Chondrocyte (in vitro differentiated cells): Measurements from ENCODE around the gene CFAP141. TPM values are rescaled to one million over a fixed set of nuclear protein-coding genes. Genes with fewer than 3 reads are reported as not detected.

Experiments
- DNase-seq: peaks from one replicate; pipeline ENCODE4 v3.0.0; 2021; ENCODE audit warnings: mixed read lengths, low spot score
- H3K27ac Mint-ChIP-seq: one replicate; pipeline ENCODE4 v1.8.0; 2021; ENCODE audit warnings: mild to moderate bottlenecking, moderate library complexity, mixed read lengths; ENCODE audit not compliant: unreplicated experiment
- H3K27me3 Mint-ChIP-seq: 2 replicates; pipeline ENCODE4 v1.8.0; 2021; ENCODE audit warnings: low read depth, mixed read lengths
- H3K36me3 Mint-ChIP-seq: 2 replicates; pipeline ENCODE4 v1.8.0; 2021; ENCODE audit warnings: low read depth, mixed read lengths
- H3K4me1 Mint-ChIP-seq: 2 replicates; pipeline ENCODE4 v1.8.0; 2021; ENCODE audit warnings: low read depth, mild to moderate bottlenecking, mixed read lengths
- H3K4me3 Mint-ChIP-seq: one replicate; pipeline ENCODE4 v1.8.0; 2021; ENCODE audit warnings: mild to moderate bottlenecking, moderate library complexity, mixed read lengths; ENCODE audit not compliant: unreplicated experiment
- H3K9me3 Mint-ChIP-seq: 2 replicates; pipeline ENCODE4 v1.8.0; 2021; ENCODE audit warnings: low read depth, mixed read lengths
- CTCF ChIP-seq: fragments of 200-600 bp; sonication (generic); IDR thresholded peaks from 2 replicates; pipeline ENCODE4 v1.5.0; 2021; ENCODE audit warnings: antibody characterized with exemption, mild to moderate bottlenecking, moderate library complexity
- total RNA-seq: library from RNA; stranded (reverse); gene quantifications from 3 replicates; pipeline ENCODE4 v1.2.1, GENCODE V29; 2021

Gene CFAP141
- total RNA-seq, 1 donor from 2014 or later, result not detected

DNA sequence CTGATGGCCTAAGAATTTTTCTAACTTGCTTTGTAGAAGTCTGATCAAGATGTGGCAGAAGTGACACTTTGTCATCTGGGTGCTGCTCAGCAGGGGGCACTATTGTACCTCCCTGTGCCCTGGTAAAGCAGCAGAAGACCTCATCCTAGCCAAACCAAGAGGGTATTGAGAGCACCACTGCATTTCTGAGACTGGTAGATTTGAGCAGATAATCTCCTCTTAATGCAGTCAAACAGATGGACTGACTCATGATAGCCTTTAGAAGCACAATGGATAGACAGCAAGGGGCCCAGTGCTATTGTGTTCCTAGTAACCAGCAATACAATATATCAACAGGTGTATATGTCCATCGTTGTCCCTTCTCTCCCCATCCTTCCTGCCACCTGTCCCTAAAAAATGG, 20.0 kb downstream of the CFAP141 start:
- Mint-ChIP-seq H3K4me1 (peaks cover 26% of the 10 kb centered on the region), H3K27me3 (peaks cover 1% of the 10 kb centered on the region), H3K9me3 (no peaks in the 10 kb centered on the region), H3K4me3 (no peak overlapping the region), H3K36me3 (peaks cover 2% of the 10 kb centered on the region), H3K27ac (no peak overlapping the region)
- TF ChIP-seq CTCF, result peak; percentile 58
- DNase-seq, result no peak

DNA sequence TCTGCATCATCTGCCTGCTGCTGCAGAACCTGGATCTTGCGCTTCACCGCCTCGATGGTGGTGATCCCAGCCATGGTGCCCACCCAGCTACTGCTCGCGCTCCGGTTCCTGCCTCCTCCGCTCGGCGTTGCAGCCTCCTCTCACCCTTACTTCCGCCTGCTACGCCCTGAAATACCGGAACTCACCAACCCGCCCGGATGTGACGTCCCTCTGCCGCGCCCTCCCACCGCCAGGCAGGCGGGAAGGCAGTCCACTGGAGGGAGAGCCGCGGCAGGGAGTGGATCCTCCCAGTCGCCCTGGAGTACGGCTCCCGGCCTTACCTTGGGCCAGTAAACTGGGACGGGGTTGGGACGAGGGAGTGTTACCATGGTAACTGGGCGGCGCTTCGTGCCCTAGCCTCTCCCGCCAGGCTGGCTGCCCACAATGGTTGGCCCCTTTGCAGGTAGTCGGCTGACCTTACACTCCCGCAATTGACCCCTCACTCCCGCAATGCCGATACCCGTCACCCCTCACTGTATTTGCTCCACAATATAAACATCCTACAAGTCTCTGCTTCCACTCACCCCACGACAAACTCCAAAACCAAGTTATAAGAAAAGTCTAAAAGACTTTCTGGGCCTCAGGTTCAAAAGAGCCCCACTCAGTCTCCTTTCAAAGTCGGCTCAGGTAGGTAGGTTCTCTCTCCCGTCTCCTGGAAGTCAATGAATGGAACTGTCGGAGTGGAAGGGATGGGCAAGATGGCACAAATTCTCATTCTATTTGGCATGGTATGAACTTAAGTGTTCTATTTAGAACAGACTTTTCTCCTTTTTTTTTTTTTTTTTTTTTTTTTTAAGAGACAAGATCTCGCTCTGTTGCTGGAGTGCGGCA, 22.9 kb downstream of the CFAP141 start:
- Mint-ChIP-seq H3K9me3 (no peaks in the 10 kb centered on the region), H3K36me3 (peaks cover 2% of the 10 kb centered on the region), H3K4me1 (peaks cover 43% of the 10 kb centered on the region), H3K27me3 (no peaks in the 10 kb centered on the region), H3K4me3 (peak overlapping the region; percentile 100), H3K27ac (peak overlapping the region; percentile 98)
- no peak for TF ChIP-seq CTCF
- DNase-seq, result peak; percentile 98

DNA sequence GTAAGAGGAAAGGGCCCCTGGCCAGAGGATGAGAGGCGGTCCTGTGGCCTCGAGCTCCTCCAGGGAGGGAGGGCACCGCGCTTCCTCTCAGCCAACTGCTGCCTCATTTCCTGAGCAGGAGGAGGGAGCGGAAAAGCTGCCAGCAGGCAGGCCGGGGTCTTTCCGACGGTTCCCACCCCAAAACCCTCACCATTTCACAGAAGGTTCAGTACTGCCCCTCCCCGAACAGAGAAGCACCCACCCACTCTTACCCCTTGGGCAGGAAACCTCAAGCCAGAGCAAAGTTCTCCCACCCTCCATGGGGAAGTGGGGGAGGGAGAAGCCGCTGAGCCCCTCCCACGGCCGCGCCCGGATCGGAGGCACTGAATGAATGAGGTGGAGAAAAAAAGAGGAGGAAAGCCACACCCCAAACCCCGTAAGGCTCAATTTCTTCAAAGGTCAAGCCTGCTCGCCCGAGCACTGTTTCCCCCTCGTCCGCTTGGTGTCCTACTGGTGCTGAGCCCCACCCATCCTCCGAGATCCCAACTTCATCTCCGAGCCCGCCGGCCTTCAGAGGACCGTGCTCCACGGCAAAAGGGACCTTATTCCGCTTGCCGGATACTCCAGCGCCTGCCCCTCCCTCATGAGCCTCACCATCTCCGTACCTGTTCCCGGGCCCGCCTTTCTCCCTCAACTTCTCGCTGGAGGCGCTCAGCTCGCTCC, 23.6 kb downstream of the CFAP141 start:
- H3K4me1 Mint-ChIP-seq, result peaks cover 51% of the 10 kb centered on the region
- no peaks in the 10 kb centered on the region for H3K9me3 Mint-ChIP-seq
- peaks cover 2% of the 10 kb centered on the region for H3K36me3 Mint-ChIP-seq
- peak overlapping the region; percentile 100 for H3K4me3 Mint-ChIP-seq
- H3K27ac Mint-ChIP-seq, result peak overlapping the region; percentile 98
- H3K27me3 Mint-ChIP-seq, result no peaks in the 10 kb centered on the region
- DNase-seq, result no peak
- peak; percentile 10 for TF ChIP-seq CTCF

GRCh38 chr1:154181944-154182343, 24.2 kb downstream of the CFAP141 start:
- Mint-ChIP-seq H3K27ac (peak overlapping the region; percentile 98), H3K36me3 (peaks cover 2% of the 10 kb centered on the region), H3K9me3 (no peaks in the 10 kb centered on the region), H3K27me3 (no peaks in the 10 kb centered on the region), H3K4me3 (peak overlapping the region; percentile 100), H3K4me1 (peaks cover 57% of the 10 kb centered on the region)
- no peak for TF ChIP-seq CTCF
- DNase-seq, result no peak

GRCh38 chr1:154179946-154180687, 26.0 kb downstream of the CFAP141 start:
- Mint-ChIP-seq H3K4me3 (peak overlapping the region; percentile 45), H3K36me3 (peaks cover 5% of the 10 kb centered on the region), H3K4me1 (peaks cover 73% of the 10 kb centered on the region), H3K27ac (peak overlapping the region; percentile 98), H3K9me3 (no peaks in the 10 kb centered on the region), H3K27me3 (no peaks in the 10 kb centered on the region)
- no peak for TF ChIP-seq CTCF
- DNase-seq, result no peak
